Neural progenitor cell (in vitro differentiated cells): ENCODE measurements around the gene KCNAB1.

Experiments
- EZH2 ChIP-seq: fragments of 200-600 bp; sonication (generic); IDR thresholded peaks from 2 replicates; pipeline ENCODE4 v1.6.1; 2017; ENCODE audit warnings: antibody characterized with exemption, mild to moderate bottlenecking, moderate library complexity
- EZH2phosphoT487 ChIP-seq: fragments of 200-600 bp; sonication (generic); IDR thresholded peaks from 2 replicates; pipeline ENCODE4 v1.6.1; 2017; ENCODE audit warnings: antibody characterized with exemption
- TF ChIP-seq, protein P1 (sequence below): fragments of 200-600 bp; sonication (generic); IDR thresholded peaks from 2 replicates; pipeline ENCODE4 v1.5.1; 2017; ENCODE audit warnings: antibody characterized with exemption, mild to moderate bottlenecking

DNA sequence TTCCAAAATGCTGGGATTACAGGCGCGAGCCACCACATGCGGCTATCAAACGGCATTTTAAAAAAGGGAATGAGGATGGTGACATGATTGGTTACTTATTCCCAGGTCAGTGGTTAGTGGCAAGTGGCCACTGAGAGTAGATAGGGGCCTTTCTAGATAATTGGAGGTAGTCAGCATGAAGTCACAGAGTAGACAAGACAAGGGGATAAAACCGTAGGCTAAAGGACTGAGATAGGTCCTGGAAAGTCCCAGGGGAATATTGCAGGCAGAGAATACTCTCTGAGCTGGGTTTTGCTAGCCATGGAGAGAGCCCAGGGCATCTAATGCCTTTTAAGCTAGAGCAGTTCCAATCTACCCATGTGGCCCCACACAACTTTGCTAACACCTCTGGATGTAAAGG, 52.2 kb downstream of the KCNAB1 start:
- TF ChIP-seq, protein P1, sequence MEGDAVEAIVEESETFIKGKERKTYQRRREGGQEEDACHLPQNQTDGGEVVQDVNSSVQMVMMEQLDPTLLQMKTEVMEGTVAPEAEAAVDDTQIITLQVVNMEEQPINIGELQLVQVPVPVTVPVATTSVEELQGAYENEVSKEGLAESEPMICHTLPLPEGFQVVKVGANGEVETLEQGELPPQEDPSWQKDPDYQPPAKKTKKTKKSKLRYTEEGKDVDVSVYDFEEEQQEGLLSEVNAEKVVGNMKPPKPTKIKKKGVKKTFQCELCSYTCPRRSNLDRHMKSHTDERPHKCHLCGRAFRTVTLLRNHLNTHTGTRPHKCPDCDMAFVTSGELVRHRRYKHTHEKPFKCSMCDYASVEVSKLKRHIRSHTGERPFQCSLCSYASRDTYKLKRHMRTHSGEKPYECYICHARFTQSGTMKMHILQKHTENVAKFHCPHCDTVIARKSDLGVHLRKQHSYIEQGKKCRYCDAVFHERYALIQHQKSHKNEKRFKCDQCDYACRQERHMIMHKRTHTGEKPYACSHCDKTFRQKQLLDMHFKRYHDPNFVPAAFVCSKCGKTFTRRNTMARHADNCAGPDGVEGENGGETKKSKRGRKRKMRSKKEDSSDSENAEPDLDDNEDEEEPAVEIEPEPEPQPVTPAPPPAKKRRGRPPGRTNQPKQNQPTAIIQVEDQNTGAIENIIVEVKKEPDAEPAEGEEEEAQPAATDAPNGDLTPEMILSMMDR, result no peak
- TF ChIP-seq EZH2 (no peak), EZH2phosphoT487 (no peak)
